GM21447 (cell line): ENCODE measurements around the gene ZNF667.

Experiments
- ATAC-seq: cut with Tn5 transposase; IDR thresholded peaks from one replicate; pipeline ENCODE4 v1.9.1; 2021; ENCODE audit not compliant: unreplicated experiment

The ZNF667 gene

DNA sequence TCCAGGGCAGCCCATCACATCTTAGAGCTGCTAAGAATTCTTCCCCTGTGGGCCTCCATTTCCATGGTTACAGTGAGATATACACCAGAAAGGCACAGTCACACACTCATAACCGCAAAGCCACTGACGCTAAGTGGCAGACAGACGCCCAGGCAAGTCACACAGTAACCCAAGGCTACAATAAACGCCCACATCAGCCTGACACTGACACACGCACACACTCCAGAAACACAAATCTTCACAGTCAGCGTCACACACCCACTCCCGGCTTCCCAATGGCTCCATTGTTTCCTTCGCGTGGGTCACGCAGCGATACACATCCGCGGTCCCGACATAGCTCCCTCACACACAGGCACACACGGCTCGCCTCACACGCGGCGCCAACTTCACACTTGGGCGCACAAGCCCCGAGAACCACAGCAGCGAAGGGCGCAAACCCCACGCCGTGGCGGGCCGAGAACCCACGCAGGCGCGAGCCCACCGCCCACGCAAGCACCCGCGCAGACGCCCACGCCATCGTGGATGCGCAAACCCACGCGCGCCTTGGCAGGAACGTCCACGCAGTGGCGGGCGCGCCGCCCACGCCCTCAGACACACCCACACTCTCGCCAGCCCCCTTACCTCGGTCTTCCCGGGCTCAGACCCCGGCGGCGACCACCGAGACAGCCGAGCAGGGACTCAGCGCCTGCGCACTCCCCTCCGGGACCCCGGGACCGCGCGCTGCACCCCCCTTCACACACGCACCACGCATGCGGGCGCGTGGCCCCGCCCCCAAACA, at the start of gene ZNF667:
ZNF667 (minus strand) TSS at position 695 of the 778 bp plus-strand sequence. CDS start 14,975 bp downstream, outside the sequence.
- ATAC-seq, result no peak

DNA sequence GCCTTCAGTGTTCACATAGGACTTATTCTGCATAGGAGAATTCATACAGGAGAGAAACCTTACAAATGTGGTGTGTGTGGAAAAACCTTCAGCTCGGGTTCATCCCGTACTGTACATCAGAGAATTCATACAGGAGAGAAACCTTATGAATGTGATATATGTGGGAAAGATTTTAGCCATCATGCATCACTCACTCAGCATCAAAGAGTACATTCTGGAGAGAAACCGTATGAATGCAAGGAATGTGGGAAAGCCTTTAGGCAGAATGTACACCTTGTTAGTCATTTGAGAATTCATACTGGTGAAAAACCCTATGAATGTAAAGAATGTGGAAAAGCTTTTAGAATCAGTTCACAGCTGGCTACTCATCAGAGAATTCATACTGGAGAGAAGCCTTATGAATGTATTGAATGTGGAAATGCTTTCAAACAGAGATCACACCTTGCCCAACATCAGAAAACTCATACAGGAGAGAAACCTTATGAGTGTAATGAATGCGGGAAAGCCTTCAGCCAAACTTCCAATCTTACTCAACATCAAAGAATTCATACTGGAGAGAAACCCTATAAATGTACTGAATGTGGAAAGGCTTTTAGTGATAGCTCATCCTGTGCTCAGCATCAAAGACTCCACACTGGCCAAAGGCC, 48.2 kb upstream of the ZNF667 start:
- no peak for ATAC-seq

DNA sequence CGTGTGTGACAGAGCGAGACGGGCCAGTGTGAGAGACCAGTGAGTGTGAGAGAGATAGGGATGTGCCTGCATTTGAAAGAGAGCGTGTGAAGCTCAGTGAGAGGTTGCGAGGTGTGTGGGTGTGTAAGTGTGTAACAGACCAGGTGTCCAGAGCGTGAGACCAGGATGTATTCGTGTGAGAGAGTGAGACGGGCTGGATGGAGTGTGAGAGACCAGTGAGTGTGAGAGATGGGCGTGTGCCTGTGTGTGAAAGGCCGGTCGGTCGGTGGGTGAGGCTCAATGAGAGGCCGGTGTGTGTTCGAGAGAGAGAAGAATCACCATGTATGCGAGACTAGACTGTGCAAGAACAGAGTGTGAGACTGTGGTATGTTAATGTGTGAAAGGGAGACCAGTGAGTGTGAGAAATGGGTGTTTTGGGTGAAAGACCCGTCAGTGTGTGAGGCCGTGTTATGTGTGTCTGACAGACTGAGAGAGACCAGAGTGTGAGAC, 31.2 kb upstream of the ZNF667 start:
- no peak for ATAC-seq

DNA sequence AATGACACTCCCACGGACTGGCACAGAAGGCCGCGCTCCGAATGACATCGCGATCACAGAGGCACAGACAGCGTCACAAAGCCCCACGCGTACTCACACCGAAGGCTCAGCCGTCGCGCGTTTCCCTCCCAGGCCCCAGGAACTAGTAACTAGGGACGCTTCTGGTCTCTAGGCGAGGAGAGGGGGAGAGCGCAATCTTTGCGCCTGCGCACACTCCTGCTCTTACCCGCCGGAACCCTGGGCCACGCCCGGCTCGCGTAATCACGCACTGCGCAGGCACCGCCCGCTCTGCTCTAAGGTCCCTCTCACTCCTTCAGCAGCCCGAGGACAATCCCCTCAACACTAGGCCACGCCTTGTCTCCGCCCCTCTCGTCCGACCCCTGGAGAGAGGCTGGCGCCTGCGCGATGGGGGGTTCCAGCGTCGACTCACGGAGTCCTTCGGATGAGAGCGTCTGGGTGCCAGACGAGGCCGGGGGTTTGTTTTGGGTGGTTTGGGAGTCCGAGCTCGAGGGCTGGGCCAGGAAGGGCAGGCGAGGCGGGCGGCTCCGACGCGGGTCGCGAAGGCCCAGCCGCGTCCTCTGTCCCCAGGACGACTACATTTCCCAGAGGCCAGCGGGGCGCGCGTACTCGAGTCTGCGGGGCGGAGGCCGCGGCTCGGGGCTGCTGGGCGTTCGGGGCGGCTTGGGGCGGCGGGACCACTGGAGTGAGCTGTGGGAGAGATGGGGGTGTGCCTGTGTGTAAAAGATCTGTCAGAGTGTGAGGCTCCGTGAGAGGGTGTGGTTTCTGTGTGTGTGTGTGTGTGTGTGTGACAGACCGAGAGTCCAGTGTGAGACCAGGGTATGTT, 30.5 kb upstream of the ZNF667 start, which contains the start of gene ZNF471:
ZNF471 (plus strand) TSS at position 410 of the 844 bp plus-strand sequence. CDS start 3,717 bp downstream, outside the sequence.
- no peak for ATAC-seq

DNA sequence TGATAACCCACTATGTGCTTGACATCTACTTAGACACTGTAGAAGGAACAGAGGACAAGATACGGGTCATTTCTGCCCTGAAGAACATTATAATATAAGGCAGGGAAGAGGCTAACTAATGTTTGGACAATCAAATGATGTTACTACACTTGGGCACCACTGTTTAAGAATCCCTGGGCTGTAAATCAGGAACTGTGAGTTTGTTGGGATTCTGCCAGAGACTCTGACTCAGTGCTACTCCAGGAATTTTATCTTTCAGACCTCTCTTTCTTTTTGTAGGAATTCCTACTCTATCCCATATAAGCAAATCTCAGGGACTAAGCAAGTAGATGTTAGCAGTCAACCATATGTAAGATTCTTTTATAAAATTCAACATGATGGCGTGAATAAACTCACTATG, 27.4 kb upstream of the ZNF667 start:
- no peak for ATAC-seq

DNA sequence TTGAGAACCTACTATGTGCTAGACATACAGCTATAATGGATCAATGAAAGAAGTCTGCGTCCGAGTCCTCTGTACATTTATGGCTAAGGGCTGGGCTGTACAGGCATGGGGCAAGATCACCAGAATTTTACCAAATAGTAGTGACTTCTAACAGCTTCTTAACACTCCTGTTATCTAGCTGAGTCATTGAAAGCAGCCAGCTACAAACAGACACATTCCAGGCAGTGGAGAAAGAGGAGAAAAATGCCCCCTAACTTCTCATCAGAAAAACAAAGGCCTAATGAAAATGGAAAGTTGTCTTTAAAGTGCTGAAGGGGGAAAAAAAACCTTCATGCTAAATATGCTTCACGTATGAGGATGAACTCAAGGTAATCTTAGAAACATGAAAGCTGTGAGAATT, 14.3 kb upstream of the ZNF667 start:
- ATAC-seq, result no peak

DNA sequence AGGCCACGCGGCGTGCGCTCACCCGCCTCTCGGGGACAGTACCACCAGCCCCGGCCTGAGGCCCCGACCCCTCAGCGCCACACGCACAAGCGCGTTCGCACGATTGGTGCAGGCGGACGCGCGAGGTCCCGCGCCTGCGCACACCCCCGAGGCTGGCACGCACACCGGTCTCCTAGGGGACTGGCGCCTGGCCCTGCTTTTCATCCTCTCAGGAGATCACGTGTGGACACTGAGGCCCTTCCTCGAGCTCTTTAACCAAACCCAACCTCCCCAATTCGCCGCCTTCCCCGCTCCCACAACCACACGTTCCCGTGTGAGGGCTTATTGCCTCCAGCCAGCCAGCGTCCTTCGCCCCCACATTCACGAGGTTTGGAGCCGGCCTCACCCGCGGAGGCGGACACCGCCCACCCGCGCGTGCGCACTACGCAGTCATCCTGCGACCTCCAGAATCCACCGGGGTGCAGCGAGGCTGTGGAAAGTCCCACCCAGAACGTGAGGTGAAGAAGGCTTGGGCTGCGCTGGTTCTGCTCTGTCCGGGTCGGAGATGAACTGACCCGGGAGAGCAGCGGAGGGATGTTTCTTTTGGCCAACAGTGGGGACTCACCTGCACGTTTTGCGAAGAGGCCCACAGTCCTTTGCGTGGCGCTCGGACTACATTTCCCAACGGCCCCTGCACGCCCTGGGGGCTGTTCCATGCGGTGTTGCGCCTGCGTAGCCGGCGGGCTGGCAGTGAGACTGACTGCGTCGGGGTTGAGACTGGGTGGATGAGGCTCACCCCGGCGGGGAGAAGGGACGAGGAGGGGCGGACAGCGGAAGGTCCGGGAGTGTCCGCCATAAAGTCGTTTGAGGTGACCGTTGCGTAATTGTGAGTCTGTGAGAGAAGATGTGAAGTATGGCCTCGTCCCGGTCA, 539 bp upstream of the ZNF667 start:
- ATAC-seq, result no peak

DNA sequence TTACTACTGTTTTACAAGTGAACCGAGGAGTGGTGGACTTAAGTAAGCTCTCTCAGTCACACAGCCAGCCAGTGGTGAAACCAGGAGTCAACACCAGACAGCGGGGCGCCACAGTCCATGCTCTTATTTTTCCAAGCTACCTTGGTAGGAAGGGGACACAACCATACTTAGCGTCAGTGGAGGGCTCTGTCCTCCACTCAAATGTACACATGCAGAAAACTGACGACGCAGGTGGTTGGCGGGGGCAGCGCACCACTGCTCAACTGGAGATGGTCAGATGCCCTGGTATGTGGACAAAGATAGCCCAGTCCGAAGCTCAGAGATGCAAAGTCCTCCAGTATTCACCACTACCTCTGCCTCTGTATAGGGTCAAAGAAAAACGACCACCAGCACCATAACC, 1.1 kb downstream of the ZNF667 start:
- ATAC-seq, result no peak

DNA sequence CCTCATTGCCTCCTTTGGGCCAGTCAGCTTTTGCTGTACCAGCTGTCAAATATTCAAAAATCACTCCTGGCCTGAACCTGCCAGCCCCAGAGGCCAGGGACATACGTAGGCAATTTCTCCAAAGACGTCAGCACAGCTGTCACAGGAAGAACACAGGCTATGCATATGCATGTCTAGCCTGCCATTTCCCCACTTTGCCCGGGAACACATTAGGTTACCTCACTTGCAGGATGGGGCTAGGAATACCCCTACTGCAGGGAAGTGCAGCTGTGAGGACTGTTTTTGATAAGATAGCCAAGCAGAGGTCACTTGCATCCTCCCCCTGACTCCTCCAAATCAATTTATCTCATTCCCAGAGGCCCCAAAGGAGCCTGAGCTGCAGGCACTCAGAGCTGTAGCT, 2.8 kb downstream of the ZNF667 start:
- no peak for ATAC-seq

DNA sequence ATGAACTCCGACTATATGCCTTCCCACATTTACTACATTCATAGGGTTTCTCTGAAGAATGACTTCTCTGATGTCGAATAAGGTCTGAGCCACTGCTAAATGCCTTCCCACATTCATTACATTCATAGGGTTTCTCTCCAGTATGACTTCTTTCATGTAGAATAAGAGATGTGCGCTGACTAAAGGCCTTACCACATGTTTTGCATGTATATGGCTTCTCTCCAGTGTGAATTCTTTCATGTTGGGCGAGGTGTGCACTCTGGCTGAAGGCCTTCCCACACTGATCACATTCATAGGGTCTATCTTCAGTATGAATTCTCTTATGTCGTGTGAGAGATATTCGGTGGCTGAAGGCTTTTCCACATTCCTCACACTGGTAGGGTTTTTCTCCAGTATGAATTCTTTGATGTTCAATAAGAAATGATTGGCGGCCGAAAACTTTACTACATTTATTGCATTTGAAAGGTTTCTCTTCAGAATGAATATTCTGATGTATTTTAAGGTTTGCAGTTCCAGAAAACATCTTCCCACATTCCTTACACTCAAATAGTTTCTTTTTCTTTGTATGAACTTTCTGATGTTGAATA, 35.8 kb downstream of the ZNF667 start:
- ATAC-seq, result no peak

DNA sequence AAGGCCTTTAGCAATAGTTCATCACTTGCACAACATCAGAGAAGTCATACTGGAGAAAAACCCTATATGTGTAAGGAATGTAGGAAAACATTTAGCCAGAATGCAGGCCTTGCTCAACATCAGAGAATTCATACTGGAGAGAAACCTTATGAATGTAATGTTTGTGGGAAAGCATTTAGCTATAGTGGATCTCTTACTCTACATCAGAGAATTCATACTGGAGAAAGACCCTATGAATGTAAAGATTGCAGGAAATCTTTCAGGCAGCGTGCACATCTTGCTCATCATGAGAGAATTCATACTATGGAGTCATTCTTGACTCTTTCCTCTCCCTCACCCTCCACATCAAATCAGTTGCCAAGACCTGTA, 53.2 kb downstream of the ZNF667 start:
- no peak for ATAC-seq

DNA sequence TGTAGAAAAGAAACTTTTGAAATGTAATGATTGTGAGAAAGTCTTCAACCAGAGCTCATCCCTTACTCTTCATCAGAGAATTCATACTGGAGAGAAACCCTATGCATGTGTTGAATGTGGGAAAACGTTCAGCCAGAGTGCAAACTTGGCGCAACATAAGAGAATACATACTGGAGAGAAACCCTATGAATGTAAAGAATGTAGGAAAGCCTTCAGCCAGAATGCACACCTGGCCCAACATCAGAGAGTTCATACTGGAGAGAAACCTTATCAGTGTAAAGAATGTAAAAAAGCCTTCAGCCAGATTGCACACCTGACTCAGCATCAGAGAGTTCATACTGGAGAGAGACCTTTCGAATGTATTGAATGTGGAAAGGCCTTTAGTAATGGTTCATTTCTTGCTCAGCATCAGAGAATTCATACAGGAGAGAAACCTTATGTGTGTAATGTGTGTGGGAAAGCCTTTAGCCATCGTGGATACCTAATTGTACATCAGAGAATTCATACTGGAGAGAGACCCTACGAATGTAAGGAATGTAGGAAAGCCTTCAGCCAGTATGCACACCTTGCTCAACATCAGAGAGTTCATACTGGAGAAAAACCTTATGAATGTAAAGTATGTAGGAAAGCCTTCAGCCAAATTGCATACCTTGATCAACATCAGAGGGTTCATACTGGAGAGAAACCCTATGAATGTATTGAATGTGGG, 53.7 kb downstream of the ZNF667 start:
- ATAC-seq, result no peak

DNA sequence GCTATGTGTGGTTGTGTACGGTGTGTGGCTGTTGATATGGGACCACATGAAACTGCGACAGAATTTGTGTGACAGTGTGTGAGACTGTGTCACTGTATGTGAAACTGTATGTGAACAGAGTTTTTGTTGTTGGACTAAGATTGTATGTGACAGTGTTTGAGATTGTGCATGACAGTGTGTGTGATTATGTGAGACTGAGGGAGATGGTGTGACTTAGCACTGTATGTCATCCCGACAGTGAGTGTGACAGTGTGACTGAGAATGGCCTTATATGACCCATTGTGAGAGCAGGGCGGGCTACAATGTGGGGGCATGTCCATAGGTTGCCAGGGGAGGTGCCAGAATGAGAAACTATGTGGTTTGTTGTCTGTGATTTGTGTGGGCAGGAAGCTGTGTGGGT, 72.1 kb downstream of the ZNF667 start:
- ATAC-seq, result no peak

DNA sequence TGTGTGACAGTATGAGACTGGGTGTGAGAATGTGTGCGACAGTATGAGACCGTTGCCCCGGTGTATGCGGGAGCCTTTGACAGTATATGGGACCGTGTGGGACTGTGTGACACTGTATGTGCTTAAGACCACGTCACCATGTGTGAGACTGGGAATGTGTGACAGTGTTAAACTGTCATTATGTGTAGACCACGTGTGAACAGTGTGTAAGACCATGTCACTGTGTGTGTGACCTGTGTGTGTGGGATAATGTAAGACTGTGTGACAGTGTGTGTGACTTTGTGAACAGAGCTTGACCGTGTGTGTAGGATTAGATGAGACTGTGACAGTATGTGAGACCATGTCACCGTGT, 72.5 kb downstream of the ZNF667 start:
- peak; percentile 16 for ATAC-seq

DNA sequence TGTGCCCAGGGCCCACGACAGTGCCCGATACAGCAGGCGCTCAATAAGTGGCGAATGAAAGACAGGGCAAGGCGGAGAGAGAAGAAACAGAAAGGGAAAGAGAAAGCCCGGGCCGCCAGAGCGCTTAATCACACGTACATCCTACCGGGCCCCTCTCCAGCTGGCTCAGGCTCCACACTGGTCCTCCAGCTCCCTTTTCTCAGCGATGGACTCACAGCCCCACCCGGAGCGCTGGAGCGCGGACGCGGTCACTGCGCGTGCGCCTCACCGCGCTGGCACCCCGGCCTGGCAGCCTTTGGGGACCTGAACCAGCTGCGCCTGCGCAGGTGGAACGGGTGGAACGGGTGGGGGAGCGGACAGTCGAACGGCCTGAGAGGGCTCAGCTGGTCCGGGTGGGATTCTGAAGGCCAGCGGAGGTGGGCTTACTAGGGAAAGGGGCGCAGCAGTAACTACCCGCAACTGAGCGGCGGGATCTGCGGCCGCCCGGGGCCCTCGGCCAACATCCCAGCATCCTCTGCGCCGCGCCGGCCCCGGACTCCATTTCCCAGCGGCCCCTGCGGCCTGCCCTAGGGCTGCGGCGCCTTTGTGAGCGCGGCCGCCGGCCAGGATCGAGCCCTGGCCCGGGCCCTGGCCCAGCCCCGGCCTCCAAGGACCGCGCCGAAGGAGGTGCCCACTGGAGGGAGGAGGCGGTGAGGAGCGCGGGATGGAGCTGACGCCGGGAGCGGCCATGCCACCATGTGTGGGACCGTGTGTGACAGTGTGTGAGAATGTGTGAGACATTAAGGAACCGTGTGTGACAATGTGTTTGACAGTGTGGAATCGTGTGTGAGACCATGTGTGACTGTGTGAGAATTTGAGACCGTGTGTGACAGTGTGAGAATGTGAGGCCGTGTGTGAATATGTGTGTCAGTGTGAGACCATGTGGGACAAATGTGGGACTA, 73.1 kb downstream of the ZNF667 start, which contains the start of gene ZNF583:
ZNF583 (plus strand) TSS at position 569 of the 941 bp plus-strand sequence. CDS start 2,783 bp downstream, outside the sequence.
- peak; percentile 74 for ATAC-seq

DNA sequence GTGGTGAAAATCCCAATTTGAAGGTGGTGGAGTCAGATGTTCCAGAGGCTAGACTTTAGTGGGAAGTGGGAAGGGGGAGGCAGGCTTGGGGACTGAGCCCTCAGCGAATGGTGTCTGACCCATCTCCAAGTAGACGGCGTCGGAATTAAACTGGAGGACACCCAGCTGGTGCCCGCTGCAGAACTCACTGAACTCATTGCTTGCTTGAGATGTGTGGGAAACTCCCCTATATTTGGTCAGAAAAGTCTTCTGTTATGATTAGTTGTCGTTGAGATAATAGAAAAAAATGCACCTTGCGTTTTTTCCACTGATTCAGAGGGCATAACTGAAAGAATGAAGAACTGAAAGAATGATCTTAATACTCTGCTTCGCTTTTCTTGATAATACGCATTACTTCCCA, 73.9 kb downstream of the ZNF667 start:
- no peak for ATAC-seq

DNA sequence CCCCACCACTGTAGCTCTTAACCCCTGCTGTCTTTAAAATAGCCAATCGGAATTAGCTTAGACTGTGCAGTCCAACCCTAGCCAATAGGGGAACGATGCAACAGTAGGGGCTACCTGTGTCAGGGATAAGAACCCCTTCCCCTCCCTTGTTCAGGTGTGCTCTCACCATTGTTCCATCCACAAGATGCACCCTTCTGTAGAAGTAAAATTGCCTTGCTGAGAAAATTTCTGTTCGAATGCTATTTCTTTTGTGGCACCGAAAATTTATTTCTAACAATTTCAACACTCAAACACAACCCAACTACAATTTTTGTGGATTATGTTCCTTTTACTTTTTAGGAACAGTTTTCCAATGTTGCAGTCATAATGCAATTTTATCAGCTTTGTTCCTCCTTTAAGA, 76.7 kb downstream of the ZNF667 start:
- no peak for ATAC-seq

DNA sequence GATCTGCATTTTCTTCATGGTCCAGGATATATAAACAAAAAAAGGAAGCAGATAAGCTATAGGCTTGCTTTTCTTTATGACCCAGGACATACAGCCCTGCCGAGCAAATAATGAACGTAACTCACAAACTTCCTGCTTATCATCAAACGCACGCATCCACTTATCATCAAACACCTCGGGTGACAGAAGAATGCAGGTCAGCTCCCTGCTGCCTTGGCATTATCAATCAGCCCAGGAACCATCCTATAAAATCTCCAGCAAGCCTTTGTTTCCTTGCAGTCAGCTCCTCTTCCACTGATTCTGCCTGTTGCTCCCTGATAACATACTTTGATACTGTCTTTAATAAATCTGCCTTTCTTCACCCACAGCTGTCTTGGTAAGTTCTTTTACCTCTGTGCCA, 78.3 kb downstream of the ZNF667 start:
- no peak for ATAC-seq
